HepG2 (cell line): ENCODE measurements around the gene BCKDHA.

Source experiments
- CTCF ChIP-seq: sonication (generic); formaldehyde crosslinking; IDR thresholded peaks from 2 replicates; pipeline ENCODE4 v1.5.0; 2020; ENCODE audit warnings: mild to moderate bottlenecking, missing genetic modification reagents, moderate library complexity
- HMGXB4 ChIP-seq, 2 experiments: sonication (generic) in 1 of 2; formaldehyde crosslinking in 1 of 2; IDR thresholded peaks; 2 replicates each; pipeline versions ENCODE4 v1.4.0 to v1.6.1; 2018 to 2020; ENCODE audit warnings: missing genetic modification reagents in 2 of 2, borderline replicate concordance in 1 of 2, low read depth in 1 of 2, mild to moderate bottlenecking in 1 of 2, missing biosample characterization in 1 of 2

GRCh38 chr19:41424335-41425173 lies 26.9 kb downstream of the BCKDHA start:
- TF ChIP-seq CTCF (CRISPR knock-in tag) = no peak
- no peak for TF ChIP-seq HMGXB4 (CRISPR knock-in tag; IDR thresholded peaks at IDR 0.05; ENCODE audit: borderline replicate concordance in 1 of 2, low read depth in 1 of 2)
